ENCODE measurements around the gene TMIGD1.

TMIGD1 gene

GRCh38 chr17:30347488-30347887, 13.6 kb upstream of the TMIGD1 start:
- ATAC-seq: no peak
- TF ChIP-seq CREB5 (CRISPR knock-in tag; IDR thresholded peaks at IDR 0.05; ENCODE audit: low read depth) (no peak), TCF4 (CRISPR knock-in tag; IDR thresholded peaks at IDR 0.05; ENCODE audit: borderline replicate concordance) (peak; percentile 22; the same call in 1 of the 2 replicates)

GRCh38 chr17:30346221-30346795, 12.5 kb upstream of the TMIGD1 start:
- no peak for ATAC-seq
- TF ChIP-seq ZC3H10 (CRISPR knock-in tag; IDR thresholded peaks at IDR 0.05) (no peak), ISL1 (CRISPR knock-in tag; IDR thresholded peaks at IDR 0.05) (no peak), PPARA (CRISPR knock-in tag; IDR thresholded peaks at IDR 0.05; ENCODE audit: borderline replicate concordance) (no peak), RARB (CRISPR knock-in tag; IDR thresholded peaks at IDR 0.05) (no peak), TOX (CRISPR knock-in tag; IDR thresholded peaks at IDR 0.05; ENCODE audit: borderline replicate concordance) (no peak), CSDC2 (CRISPR knock-in tag; IDR thresholded peaks at IDR 0.05) (no peak), ZNF565 (CRISPR knock-in tag; conservative IDR thresholded peaks at IDR 0.05; ENCODE audit: low read depth) (no peak), CREB5 (CRISPR knock-in tag; IDR thresholded peaks at IDR 0.05; ENCODE audit: low read depth) (no peak), ZFP30 (CRISPR knock-in tag; IDR thresholded peaks at IDR 0.05) (no peak), PATZ1 (CRISPR knock-in tag; IDR thresholded peaks at IDR 0.05; ENCODE audit: borderline replicate concordance) (no peak), CSRNP3 (CRISPR knock-in tag; IDR thresholded peaks at IDR 0.05) (no peak), OSR1 (CRISPR knock-in tag; IDR thresholded peaks at IDR 0.05) (no peak), TCF4 (CRISPR knock-in tag; IDR thresholded peaks at IDR 0.05; ENCODE audit: borderline replicate concordance) (no peak), ZFP3 (CRISPR knock-in tag; IDR thresholded peaks at IDR 0.05) (no peak), POU6F1 (CRISPR knock-in tag; IDR thresholded peaks at IDR 0.05; ENCODE audit: borderline replicate concordance, low read depth) (no peak)

GRCh38 chr17:30345527-30346075, 11.7 kb upstream of the TMIGD1 start:
- ATAC-seq: no peak
- TF ChIP-seq SNAI2 (CRISPR knock-in tag; IDR thresholded peaks at IDR 0.05): no peak
- no peak for TF ChIP-seq TOX (CRISPR knock-in tag; IDR thresholded peaks at IDR 0.05; ENCODE audit: borderline replicate concordance)
- no peak for TF ChIP-seq ARNTL (CRISPR knock-in tag; IDR thresholded peaks at IDR 0.05; ENCODE audit: borderline replicate concordance, low read depth)
- no peak for TF ChIP-seq OSR1 (CRISPR knock-in tag; IDR thresholded peaks at IDR 0.05)
- no peak for TF ChIP-seq ZNF565 (CRISPR knock-in tag; conservative IDR thresholded peaks at IDR 0.05; ENCODE audit: low read depth)

GRCh38 chr17:30345089-30345433, 11.2 kb upstream of the TMIGD1 start:
- TF ChIP-seq ZC3H10 (CRISPR knock-in tag; IDR thresholded peaks at IDR 0.05): no peak
- ATAC-seq: no peak
